ENCODE data around the gene SGMS1. TPM values are rescaled to one million over a fixed set of nuclear protein-coding genes. Genes with fewer than 3 reads are reported as not detected.

SGMS1 gene
- polyA plus RNA-seq, 2 of the 4 experiments (the other 2 are of a cell fraction) = 22.7 to 28.2 TPM

- TF ChIP-seq FOSL2 (IDR thresholded peaks at IDR 0.05) = no peak
- no peak for TF ChIP-seq FOSL2 (CRISPR knock-in tag; IDR thresholded peaks at IDR 0.05)
- TF ChIP-seq CHD2 (IDR thresholded peaks at IDR 0.05; ENCODE audit: low read length, partially characterized antibody) = no peak
- TF ChIP-seq CHD4 (IDR thresholded peaks at IDR 0.05; ENCODE audit: borderline replicate concordance) = no peak
- no peak for TF ChIP-seq ZNF302 (CRISPR knock-in tag; IDR thresholded peaks at IDR 0.05)
Measured at GRCh38 chr10:50318129-50318528, 305.6 kb downstream of the SGMS1 start (continued).

GRCh38 chr10:50316695-50317648 lies 306.8 kb downstream of the SGMS1 start:
- TF ChIP-seq, protein P1, sequence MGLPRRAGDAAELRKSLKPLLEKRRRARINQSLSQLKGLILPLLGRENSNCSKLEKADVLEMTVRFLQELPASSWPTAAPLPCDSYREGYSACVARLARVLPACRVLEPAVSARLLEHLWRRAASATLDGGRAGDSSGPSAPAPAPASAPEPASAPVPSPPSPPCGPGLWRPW (IDR thresholded peaks at IDR 0.05) = no peak
- TF ChIP-seq, protein P2, sequence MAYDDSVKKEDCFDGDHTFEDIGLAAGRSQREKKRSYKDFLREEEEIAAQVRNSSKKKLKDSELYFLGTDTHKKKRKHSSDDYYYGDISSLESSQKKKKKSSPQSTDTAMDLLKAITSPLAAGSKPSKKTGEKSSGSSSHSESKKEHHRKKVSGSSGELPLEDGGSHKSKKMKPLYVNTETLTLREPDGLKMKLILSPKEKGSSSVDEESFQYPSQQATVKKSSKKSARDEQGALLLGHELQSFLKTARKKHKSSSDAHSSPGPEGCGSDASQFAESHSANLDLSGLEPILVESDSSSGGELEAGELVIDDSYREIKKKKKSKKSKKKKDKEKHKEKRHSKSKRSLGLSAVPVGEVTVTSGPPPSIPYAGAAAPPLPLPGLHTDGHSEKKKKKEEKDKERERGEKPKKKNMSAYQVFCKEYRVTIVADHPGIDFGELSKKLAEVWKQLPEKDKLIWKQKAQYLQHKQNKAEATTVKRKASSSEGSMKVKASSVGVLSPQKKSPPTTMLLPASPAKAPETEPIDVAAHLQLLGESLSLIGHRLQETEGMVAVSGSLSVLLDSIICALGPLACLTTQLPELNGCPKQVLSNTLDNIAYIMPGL (CRISPR knock-in tag; IDR thresholded peaks at IDR 0.05; ENCODE audit: borderline replicate concordance) = no peak
- FAIRE-seq (no peak), ATAC-seq (no peak), DNase-seq (ENCODE audit: low read depth in 1 of 2, low spot score in 1 of 2) (no peak)
- POLR2A ChIA-PET = no interaction called here
- Histone ChIP-seq H3K27ac (no peak overlapping the region), H3K4me2 (no peak overlapping the region), H3K4me3 (no peak overlapping the region), H3K9me3 (no peaks in the 10 kb centered on the region), H3K4me1 (0 out of 3 replicates have a peak, but pooled peaks cover 6% of the 10 kb centered on the region)
- WGBS (ENCODE audit: missing lambda C conversion rate) = 84% methylated on average over 5 of the region's 5 CpGs
- CTCF ChIA-PET = interaction anchor here (1.4 kb wide), 1 partner anchor 32 kb away, joined by 3 read pairs; no protein-coding TSS in a partner anchor

GRCh38 chr10:50316174-50316573 lies 307.6 kb downstream of the SGMS1 start:
- Histone ChIP-seq H3K9me3 (no peaks in the 10 kb centered on the region), H3K4me3 (no peak overlapping the region), H3K27ac (no peak overlapping the region), H3K4me1 (0 out of 3 replicates have a peak, but pooled peaks cover 6% of the 10 kb centered on the region), H3K4me2 (no peak overlapping the region)
- no peak for FAIRE-seq
- POLR2A ChIA-PET = no interaction called here
- no peak for TF ChIP-seq MAFK (IDR thresholded peaks at IDR 0.05; ENCODE audit: partially characterized antibody)
- no peak for TF ChIP-seq EP300 (IDR thresholded peaks at IDR 0.05)
- TF ChIP-seq MYC (IDR thresholded peaks at IDR 0.05; ENCODE audit: borderline replicate concordance, low read length) = no peak
- no peak for TF ChIP-seq ZFP36 (IDR thresholded peaks at IDR 0.05; ENCODE audit: borderline replicate concordance, partially characterized antibody)
- TF ChIP-seq USF2 (IDR thresholded peaks at IDR 0.05) = no peak
- TF ChIP-seq EHMT2 (IDR thresholded peaks at IDR 0.05; ENCODE audit: low read depth) = no peak
- TF ChIP-seq CTCF (IDR thresholded peaks at IDR 0.05) = no peak
- TF ChIP-seq PHF8 (IDR thresholded peaks at IDR 0.05; ENCODE audit: borderline replicate concordance, low read depth) = no peak
- no peak for TF ChIP-seq KDM5A (IDR thresholded peaks at IDR 0.05)
- TF ChIP-seq MAZ (IDR thresholded peaks at IDR 0.05; ENCODE audit: borderline replicate concordance, low read depth, low read length) = no peak
- TF ChIP-seq HOXB13 (CRISPR knock-in tag; IDR thresholded peaks at IDR 0.05; ENCODE audit: low read depth) = no peak
- TF ChIP-seq BHLHE40 (IDR thresholded peaks at IDR 0.05; ENCODE audit: low read depth, low read length) = no peak
- no peak for TF ChIP-seq ZC3H11A (IDR thresholded peaks at IDR 0.05)
- no peak for TF ChIP-seq TFCP2L1 (CRISPR knock-in tag; IDR thresholded peaks at IDR 0.05)
- TF ChIP-seq PBX3 (IDR thresholded peaks at IDR 0.05) = no peak
- TF ChIP-seq TP53 (CRISPR knock-in tag; IDR thresholded peaks at IDR 0.05) = no peak
- TF ChIP-seq CHD2 (IDR thresholded peaks at IDR 0.05; ENCODE audit: low read length, partially characterized antibody) = no peak
- TF ChIP-seq FOSB (CRISPR knock-in tag; IDR thresholded peaks at IDR 0.05) = no peak
- TF ChIP-seq SREBF2 (IDR thresholded peaks at IDR 0.05) = no peak
- TF ChIP-seq RNF2 (IDR thresholded peaks at IDR 0.05; ENCODE audit: borderline replicate concordance, low read depth) = no peak
- DNase-seq (ENCODE audit: low read depth in 1 of 2, low spot score in 1 of 2) = no peak
- ATAC-seq = no peak
- 89% methylated on average over 3 of the region's 3 CpGs for WGBS (ENCODE audit: missing lambda C conversion rate)
- CTCF ChIA-PET = no interaction called here

All from A549 (cell line).